Measurements from ENCODE around the gene APOOL. TPM values are rescaled to one million over a fixed set of nuclear protein-coding genes. Genes with fewer than 3 reads are reported as not detected.

The APOOL gene
- total and polyA plus RNA-seq, 9 of the 15 experiments (the other 6 are each of a cell fraction or from before 2014, with no cell fraction given), result 4.6 to 20.5 (median 10.2) TPM

DNA sequence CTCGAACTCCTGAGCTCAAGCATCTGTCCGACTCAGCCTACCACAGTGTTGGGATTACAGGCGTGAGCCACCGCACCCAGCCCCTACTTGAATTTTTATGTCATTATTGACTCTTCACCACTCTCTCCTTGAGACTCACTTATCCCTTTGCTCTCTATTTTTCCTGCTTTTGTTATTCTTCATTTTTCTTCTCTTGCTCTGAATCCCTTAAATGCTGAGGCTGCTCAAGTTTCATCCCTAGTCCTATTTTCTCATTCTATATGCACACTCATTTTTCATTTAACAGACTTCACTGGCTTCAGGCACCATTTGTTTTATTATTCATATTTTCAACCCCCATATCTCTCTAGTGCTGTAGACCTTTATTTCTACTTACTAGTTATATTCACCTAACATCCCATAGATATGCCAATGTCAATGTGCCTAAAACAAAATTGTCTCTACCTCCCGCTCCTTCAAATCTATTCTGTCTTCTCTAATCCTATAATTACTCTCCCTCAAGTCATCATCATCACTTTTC, 85.7 kb downstream of the APOOL start:
- no peak overlapping the region for H2AFZ ChIP-seq (ENCODE audit: low read depth, low read length)
- no peak overlapping the region for H3K4me3 ChIP-seq
- H3K4me1 ChIP-seq (replicated peaks in 1 of 2; ENCODE audit: control insufficient read depth in 2 of 2, insufficient read depth in 2 of 2, low read length in 2 of 2), result no peaks in the 10 kb centered on the region
- ChIA-PET CTCF (ENCODE audit: low intra/inter-chr PET ratio) (no interaction called here), POLR2A (no interaction called here)
- peaks cover 6% of the 10 kb centered on the region; the same call in 2 of the 3 replicates for H3K36me3 ChIP-seq (ENCODE audit: control insufficient read depth, insufficient read depth, low read length)
- DNase-seq (ENCODE audit: extremely low read depth in 1 of 4, low spot score in 3 of 4) (no peak), FAIRE-seq (no peak), ATAC-seq (no peak)
- no peaks in the 10 kb centered on the region for H3K9me3 ChIP-seq (replicated peaks; ENCODE audit: control insufficient read depth, insufficient read depth, low read depth, low read length)
- in situ Hi-C loops (cut with MboI) (no loop called here), intact Hi-C loops (cut with micrococcal nuclease) (no loop called here)
- H3K9me1 ChIP-seq (ENCODE audit: control insufficient read depth, insufficient read depth, low read length), result no peaks in the 10 kb centered on the region
- H3K4me2 ChIP-seq (ENCODE audit: insufficient read depth, low read length), result no peak overlapping the region
- H3K27me3 ChIP-seq (ENCODE audit: control insufficient read depth in 2 of 2, insufficient read depth in 2 of 2, low read length in 2 of 2), result no peaks in the 10 kb centered on the region
- no peaks in the 10 kb centered on the region for H4K20me1 ChIP-seq (replicated peaks; ENCODE audit: control insufficient read depth, insufficient read depth, low read length)
- no TSS peak for BruUV-seq (replicated peaks)
- no peak overlapping the region for H3K9ac ChIP-seq (ENCODE audit: insufficient read depth in 1 of 2, low read depth in 2 of 2, low read length in 2 of 2)
- 81% methylated on average over 5 of the region's 5 CpGs for WGBS (ENCODE audit: insufficient coverage, low coverage, missing lambda C conversion rate)
- no peak overlapping the region for H3K27ac ChIP-seq (ENCODE audit: extremely low read depth, low read depth, low read length)
- H3K79me2 ChIP-seq (ENCODE audit: control insufficient read depth, insufficient read depth, low read length), result no peaks in the 10 kb centered on the region
- TF ChIP-seq FOXM1 (IDR thresholded peaks at IDR 0.05; ENCODE audit: low read depth), result no peak
- TF ChIP-seq FOXM1 (CRISPR knock-in tag; IDR thresholded peaks at IDR 0.05; ENCODE audit: low read depth), result no peak
- no peak for TF ChIP-seq WHSC1 (IDR thresholded peaks at IDR 0.05; ENCODE audit: low read length)
- no peak for TF ChIP-seq CBX1 (IDR thresholded peaks at IDR 0.05; ENCODE audit: low read depth)
- no peak for TF ChIP-seq MXI1 (IDR thresholded peaks at IDR 0.05; ENCODE audit: low read depth, low read length)
- TF ChIP-seq FOXK2 (conservative IDR thresholded peaks at IDR 0.05 in 1 of 2, IDR thresholded peaks at IDR 0.05 in 1 of 2; ENCODE audit: low read depth in 2 of 2), result no peak
- TF ChIP-seq ZNF589 (CRISPR knock-in tag; IDR thresholded peaks at IDR 0.05; ENCODE audit: low read depth), result no peak
- TF ChIP-seq RBFOX2 (IDR thresholded peaks at IDR 0.05; ENCODE audit: low read depth, low read length), result no peak
- no peak for TF ChIP-seq PTBP1 (IDR thresholded peaks at IDR 0.05; ENCODE audit: low read depth, low read length)
- no peak for TF ChIP-seq CBFB (CRISPR knock-in tag; IDR thresholded peaks at IDR 0.05)
- TF ChIP-seq, protein P1, sequence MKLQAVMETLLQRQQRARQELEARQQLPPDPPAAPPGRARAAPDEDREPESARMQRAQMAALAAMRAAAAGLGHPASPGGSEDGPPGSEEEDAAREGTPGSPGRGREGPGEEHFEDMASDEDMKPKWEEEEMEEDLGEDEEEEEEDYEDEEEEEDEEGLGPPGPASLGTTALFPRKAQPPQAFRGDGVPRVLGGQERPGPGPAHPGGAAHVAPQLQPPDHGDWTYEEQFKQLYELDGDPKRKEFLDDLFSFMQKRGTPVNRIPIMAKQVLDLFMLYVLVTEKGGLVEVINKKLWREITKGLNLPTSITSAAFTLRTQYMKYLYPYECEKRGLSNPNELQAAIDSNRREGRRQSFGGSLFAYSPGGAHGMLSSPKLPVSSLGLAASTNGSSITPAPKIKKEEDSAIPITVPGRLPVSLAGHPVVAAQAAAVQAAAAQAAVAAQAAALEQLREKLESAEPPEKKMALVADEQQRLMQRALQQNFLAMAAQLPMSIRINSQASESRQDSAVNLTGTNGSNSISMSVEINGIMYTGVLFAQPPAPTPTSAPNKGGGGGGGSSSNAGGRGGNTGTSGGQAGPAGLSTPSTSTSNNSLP (IDR thresholded peaks at IDR 0.05; ENCODE audit: borderline replicate concordance, low read depth, low read length), result no peak
- no peak for TF ChIP-seq ZNF644 (tag; IDR thresholded peaks at IDR 0.05; ENCODE audit: low read depth)
- TF ChIP-seq, protein P2, sequence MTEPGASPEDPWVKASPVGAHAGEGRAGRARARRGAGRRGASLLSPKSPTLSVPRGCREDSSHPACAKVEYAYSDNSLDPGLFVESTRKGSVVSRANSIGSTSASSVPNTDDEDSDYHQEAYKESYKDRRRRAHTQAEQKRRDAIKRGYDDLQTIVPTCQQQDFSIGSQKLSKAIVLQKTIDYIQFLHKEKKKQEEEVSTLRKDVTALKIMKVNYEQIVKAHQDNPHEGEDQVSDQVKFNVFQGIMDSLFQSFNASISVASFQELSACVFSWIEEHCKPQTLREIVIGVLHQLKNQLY (CRISPR knock-in tag; conservative IDR thresholded peaks at IDR 0.05), result no peak
- TF ChIP-seq ZBTB7A (IDR thresholded peaks at IDR 0.05; ENCODE audit: borderline replicate concordance, control insufficient read depth, low read depth, low read length), result no peak
- TF ChIP-seq, protein P3, sequence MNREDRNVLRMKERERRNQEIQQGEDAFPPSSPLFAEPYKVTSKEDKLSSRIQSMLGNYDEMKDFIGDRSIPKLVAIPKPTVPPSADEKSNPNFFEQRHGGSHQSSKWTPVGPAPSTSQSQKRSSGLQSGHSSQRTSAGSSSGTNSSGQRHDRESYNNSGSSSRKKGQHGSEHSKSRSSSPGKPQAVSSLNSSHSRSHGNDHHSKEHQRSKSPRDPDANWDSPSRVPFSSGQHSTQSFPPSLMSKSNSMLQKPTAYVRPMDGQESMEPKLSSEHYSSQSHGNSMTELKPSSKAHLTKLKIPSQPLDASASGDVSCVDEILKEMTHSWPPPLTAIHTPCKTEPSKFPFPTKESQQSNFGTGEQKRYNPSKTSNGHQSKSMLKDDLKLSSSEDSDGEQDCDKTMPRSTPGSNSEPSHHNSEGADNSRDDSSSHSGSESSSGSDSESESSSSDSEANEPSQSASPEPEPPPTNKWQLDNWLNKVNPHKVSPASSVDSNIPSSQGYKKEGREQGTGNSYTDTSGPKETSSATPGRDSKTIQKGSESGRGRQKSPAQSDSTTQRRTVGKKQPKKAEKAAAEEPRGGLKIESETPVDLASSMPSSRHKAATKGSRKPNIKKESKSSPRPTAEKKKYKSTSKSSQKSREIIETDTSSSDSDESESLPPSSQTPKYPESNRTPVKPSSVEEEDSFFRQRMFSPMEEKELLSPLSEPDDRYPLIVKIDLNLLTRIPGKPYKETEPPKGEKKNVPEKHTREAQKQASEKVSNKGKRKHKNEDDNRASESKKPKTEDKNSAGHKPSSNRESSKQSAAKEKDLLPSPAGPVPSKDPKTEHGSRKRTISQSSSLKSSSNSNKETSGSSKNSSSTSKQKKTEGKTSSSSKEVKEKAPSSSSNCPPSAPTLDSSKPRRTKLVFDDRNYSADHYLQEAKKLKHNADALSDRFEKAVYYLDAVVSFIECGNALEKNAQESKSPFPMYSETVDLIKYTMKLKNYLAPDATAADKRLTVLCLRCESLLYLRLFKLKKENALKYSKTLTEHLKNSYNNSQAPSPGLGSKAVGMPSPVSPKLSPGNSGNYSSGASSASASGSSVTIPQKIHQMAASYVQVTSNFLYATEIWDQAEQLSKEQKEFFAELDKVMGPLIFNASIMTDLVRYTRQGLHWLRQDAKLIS (CRISPR knock-in tag; IDR thresholded peaks at IDR 0.05), result no peak
- no peak for TF ChIP-seq ZNF217 (CRISPR knock-in tag; IDR thresholded peaks at IDR 0.05)
- TF ChIP-seq NCOA2 (IDR thresholded peaks at IDR 0.05; ENCODE audit: partially characterized antibody in 2 of 2), result no peak
- TF ChIP-seq RHOXF2B (CRISPR knock-in tag; conservative IDR thresholded peaks at IDR 0.05), result no peak
